GM10266 (cell line): ENCODE measurements around the gene HPF1.

Experiments used
- DNase-seq: peaks from one replicate; pipeline ENCODE4 v3.0.0; 2012; ENCODE audit errors: extremely low spot score
- CTCF ChIP-seq: IDR thresholded peaks from 2 replicates; pipeline ENCODE4 v1.5.1; 2012; ENCODE audit warnings: mild to moderate bottlenecking, low read depth; ENCODE audit not compliant: control insufficient read depth, insufficient read depth; ENCODE audit errors: missing control alignments

HPF1 gene

DNA sequence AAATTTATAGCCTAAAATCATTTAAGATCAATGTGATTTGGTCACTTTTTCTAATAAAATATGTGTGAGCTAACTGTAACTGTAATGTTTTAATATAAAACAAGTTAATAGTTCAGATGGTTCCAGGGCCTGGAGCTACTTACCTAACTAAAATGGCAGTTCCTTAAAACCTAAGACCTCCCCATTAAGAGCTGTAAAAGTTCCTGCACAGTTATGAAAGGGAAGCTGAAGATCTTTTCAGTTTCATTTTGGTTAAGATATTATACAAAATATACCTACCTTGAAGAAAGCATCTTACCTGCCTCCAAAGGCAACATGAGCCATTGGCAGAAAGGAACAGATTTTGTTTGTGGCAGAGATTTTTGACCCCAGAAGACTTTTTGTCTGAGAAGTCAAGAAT lies 30.1 kb downstream of the HPF1 start:
- no peak for DNase-seq
- no peak for TF ChIP-seq CTCF

DNA sequence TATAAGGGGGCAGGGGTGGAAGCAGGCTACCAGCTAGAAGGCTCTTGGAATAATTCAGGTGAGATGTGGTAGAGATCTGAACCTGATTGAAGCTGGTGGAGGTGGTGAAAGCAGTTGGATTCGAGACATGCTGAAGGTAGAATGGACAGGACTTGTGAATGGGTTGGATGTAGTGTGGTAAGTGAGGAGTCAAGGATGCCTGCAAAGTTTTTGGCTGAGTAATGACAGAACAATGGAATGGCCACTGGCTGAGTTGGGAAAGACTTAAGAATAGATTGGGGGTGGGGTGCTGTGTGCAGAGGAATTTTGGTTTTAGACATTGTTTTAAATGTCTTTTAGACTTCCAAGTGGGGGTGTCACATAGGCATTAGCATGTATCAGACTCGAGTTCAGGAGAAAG lies 33.5 kb downstream of the HPF1 start:
- no peak for TF ChIP-seq CTCF
- no peak for DNase-seq

- DNase-seq, result no peak
- TF ChIP-seq CTCF, result no peak
Observed at GRCh38 chr4:169723207-169723965, 34.4 kb downstream of the HPF1 start.

- no peak for TF ChIP-seq CTCF
- DNase-seq, result no peak
Observed at GRCh38 chr4:169720529-169720928, 37.2 kb downstream of the HPF1 start.

- no peak for TF ChIP-seq CTCF
- no peak for DNase-seq
Observed at GRCh38 chr4:169716677-169717076, 41.1 kb downstream of the HPF1 start.

- DNase-seq, result no peak
- no peak for TF ChIP-seq CTCF
Observed at GRCh38 chr4:169715826-169716225, 41.9 kb downstream of the HPF1 start.

DNA sequence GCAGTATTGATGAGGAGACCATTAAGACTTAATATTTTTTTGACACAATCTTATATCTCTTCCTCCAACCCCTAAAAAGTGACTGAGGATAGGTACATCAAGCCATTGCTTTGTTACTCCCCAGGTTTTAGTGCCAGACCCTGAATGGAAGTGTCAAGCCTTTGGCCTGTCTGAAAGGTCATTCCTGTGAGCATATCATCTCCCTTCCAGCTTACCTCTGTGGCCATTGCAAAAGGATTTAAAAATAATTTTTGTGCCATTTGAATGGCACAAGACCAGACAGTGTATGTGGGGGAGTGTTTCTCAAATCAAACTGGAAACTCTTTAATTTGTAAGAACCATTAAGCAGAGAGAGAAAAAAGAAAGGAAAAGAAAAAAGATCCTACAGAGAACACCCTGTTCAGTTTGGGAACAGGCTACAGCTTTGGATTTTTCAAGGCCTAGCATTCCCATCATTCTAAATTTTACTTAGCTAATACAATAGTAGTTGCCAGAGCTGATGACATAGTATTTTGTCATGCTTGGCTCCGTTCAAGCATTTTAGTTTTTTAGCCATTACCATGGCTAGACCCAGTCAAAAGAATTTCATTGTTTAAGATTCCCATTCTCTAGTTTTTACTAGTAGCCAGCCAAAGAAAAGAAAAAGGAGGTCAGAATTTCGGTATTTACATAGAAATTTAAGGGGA lies 49.6 kb downstream of the HPF1 start:
- no peak for TF ChIP-seq CTCF
- no peak for DNase-seq
